Mesenchymal stem cell (in vitro differentiated cells and primary cell): ENCODE results near the gene RPL27A.
A peak's percentile ranks its signal among the peaks of the same experiment; 100 is the strongest.

Source experiments
- DNase-seq: peaks from one replicate; pipeline ENCODE4 v3.0.0-alpha.2; 2013
- H2AFZ ChIP-seq: one replicate; pipeline ENCODE4 v1.6.1; 2013; ENCODE audit warnings: low read depth, mild to moderate bottlenecking, control low read depth, inconsistent platforms, low read length, moderate library complexity
- H2AK5ac ChIP-seq: 2 replicates; pipeline ENCODE4 v1.6.1; 2013; ENCODE audit warnings: low read length, moderate library complexity, mild to moderate bottlenecking, inconsistent platforms; ENCODE audit not compliant: severe bottlenecking
- H2BK120ac ChIP-seq: one replicate; pipeline ENCODE4 v1.6.1; 2013; ENCODE audit warnings: low read depth, mild to moderate bottlenecking, inconsistent platforms, low read length, moderate library complexity
- H2BK12ac ChIP-seq, 2 experiments: one replicate each; pipeline ENCODE4 v1.6.1; 2013; ENCODE audit warnings: inconsistent platforms in 2 of 2, low read length in 2 of 2, mild to moderate bottlenecking in 2 of 2, moderate library complexity in 2 of 2, control low read depth in 1 of 2
- H2BK15ac ChIP-seq: one replicate; pipeline ENCODE4 v1.6.1; 2013; ENCODE audit warnings: mild to moderate bottlenecking, low read depth, inconsistent platforms; ENCODE audit not compliant: poor library complexity, severe bottlenecking
- H2BK5ac ChIP-seq: 2 replicates; pipeline ENCODE4 v1.6.1; 2013; ENCODE audit warnings: low read depth, mild to moderate bottlenecking, low read length, control low read depth, inconsistent platforms; ENCODE audit not compliant: poor library complexity, severe bottlenecking
- H3K14ac ChIP-seq, 2 experiments: one replicate each; pipeline ENCODE4 v1.6.1; 2013; ENCODE audit warnings: inconsistent platforms in 2 of 2, low read length in 2 of 2, control low read depth in 1 of 2, mild to moderate bottlenecking in 1 of 2, moderate library complexity in 1 of 2
- H3K18ac ChIP-seq, 2 experiments: one replicate each; pipeline ENCODE4 v1.6.1; 2013; ENCODE audit warnings: inconsistent platforms in 2 of 2, low read length in 2 of 2, control low read depth in 1 of 2, low read depth in 1 of 2, mild to moderate bottlenecking in 1 of 2
- H3K23ac ChIP-seq, 2 experiments: one replicate each; pipeline ENCODE4 v1.6.1; 2013; ENCODE audit warnings: inconsistent platforms in 2 of 2, low read length in 2 of 2, mild to moderate bottlenecking in 2 of 2, moderate library complexity in 2 of 2, control low read depth in 1 of 2
- H3K27ac ChIP-seq: 2 replicates; pipeline ENCODE4 v1.5.1; 2013; ENCODE audit warnings: mild to moderate bottlenecking, moderate library complexity, low read length, control low read depth, inconsistent platforms; ENCODE audit not compliant: poor library complexity, severe bottlenecking
- H3K27me3 ChIP-seq, 2 experiments: 2 replicates each; pipeline versions ENCODE4 v1.6.1 to v1.7.0; 2013; ENCODE audit warnings: low read length in 2 of 2, mild to moderate bottlenecking in 2 of 2, moderate library complexity in 2 of 2, control low read depth in 1 of 2, inconsistent platforms in 1 of 2; ENCODE audit not compliant: control insufficient read depth in 1 of 2, insufficient read depth in 1 of 2
- H3K36me3 ChIP-seq, 2 experiments: 2 replicates each; pipeline versions ENCODE4 v1.6.1 to v1.7.0; 2013; ENCODE audit warnings: low read length in 2 of 2, control low read depth in 1 of 2, inconsistent platforms in 1 of 2, low read depth in 1 of 2, mild to moderate bottlenecking in 1 of 2; ENCODE audit not compliant: insufficient read depth in 2 of 2, control insufficient read depth in 1 of 2
- H3K4ac ChIP-seq, 2 experiments: one replicate each; pipeline ENCODE4 v1.6.1; 2013; ENCODE audit warnings: inconsistent platforms in 2 of 2, low read length in 2 of 2, mild to moderate bottlenecking in 2 of 2, moderate library complexity in 2 of 2, control low read depth in 1 of 2, low read depth in 1 of 2
- H3K4me1 ChIP-seq: 2 replicates; pipeline ENCODE4 v1.6.1; 2013; ENCODE audit warnings: low read depth, low read length, control low read depth; ENCODE audit not compliant: control insufficient read depth, insufficient read depth
- H3K4me2 ChIP-seq: 2 replicates; pipeline ENCODE4 v1.6.1; 2013; ENCODE audit warnings: low read length, mild to moderate bottlenecking, inconsistent platforms; ENCODE audit not compliant: poor library complexity, severe bottlenecking
- H3K4me3 ChIP-seq, 2 experiments: 2 replicates each; pipeline versions ENCODE4 v1.5.1 to v1.7.0; 2013; ENCODE audit warnings: low read length in 2 of 2, mild to moderate bottlenecking in 2 of 2, control low read depth in 1 of 2, low read depth in 1 of 2; ENCODE audit not compliant: insufficient read depth in 1 of 2
- H3K79me1 ChIP-seq: replicated peaks from 2 replicates; pipeline ENCODE4 v1.6.1; 2013; ENCODE audit warnings: mild to moderate bottlenecking, control low read depth, low read length, inconsistent platforms; ENCODE audit not compliant: poor library complexity, severe bottlenecking
- H3K9ac ChIP-seq: 2 replicates; pipeline ENCODE4 v1.7.0; 2013; ENCODE audit warnings: mild to moderate bottlenecking, low read length, moderate library complexity
- H3K9me3 ChIP-seq: 2 replicates; pipeline ENCODE4 v1.7.0; 2013; ENCODE audit warnings: mild to moderate bottlenecking, low read length; ENCODE audit not compliant: control insufficient read depth
- H4K8ac ChIP-seq: one replicate; pipeline ENCODE4 v1.6.1; 2013; ENCODE audit warnings: inconsistent platforms, mild to moderate bottlenecking, low read length, moderate library complexity
- H4K91ac ChIP-seq: one replicate; pipeline ENCODE4 v1.6.1; 2013; ENCODE audit warnings: mild to moderate bottlenecking, low read length, inconsistent platforms
- WGBS: methylation state at CpG from one replicate; pipeline ENCODE4 v1.1.7; 2013; ENCODE audit warnings: mixed read lengths; 5-methylcytosine and 5-hydroxymethylcytosine counted together

The RPL27A gene

GRCh38 chr11:8681837-8682302, 722 bp upstream of the RPL27A start:
- peak overlapping the region; percentile 93 to 98 for H3K18ac ChIP-seq
- H3K27ac ChIP-seq: peak overlapping the region; percentile 91
- no peaks in the 10 kb centered on the region for H3K9me3 ChIP-seq
- H3K79me1 ChIP-seq: peaks cover 6% of the 10 kb centered on the region
- peak overlapping the region; percentile 81 for H2AK5ac ChIP-seq
- 31% methylated on average over 13 of the region's 14 CpGs for WGBS
- H4K91ac ChIP-seq: peak overlapping the region; percentile 88
- peak overlapping the region in 1 of 2 experiments; percentile 32 for H3K23ac ChIP-seq
- peak overlapping the region; percentile 100 for H3K9ac ChIP-seq
- H2BK120ac ChIP-seq: peak overlapping the region; percentile 39
- H2BK5ac ChIP-seq: no peak overlapping the region
- H3K27me3 ChIP-seq: no peaks in the 10 kb centered on the region
- no peak for DNase-seq
- peak overlapping the region in 1 of 2 experiments; percentile 97 for H3K14ac ChIP-seq
- peaks cover 21 to 60% of the 10 kb centered on the region in 2 experiments for H3K36me3 ChIP-seq
- peak overlapping the region; percentile 43 for H2AFZ ChIP-seq
- H3K4me2 ChIP-seq: peak overlapping the region; percentile 91
- peaks cover 6% of the 10 kb centered on the region for H3K4me1 ChIP-seq
- peak overlapping the region; percentile 93 to 99 for H3K4me3 ChIP-seq
- peak overlapping the region; percentile 98 for H4K8ac ChIP-seq
- H2BK12ac ChIP-seq: no peak overlapping the region
- H2BK15ac ChIP-seq: no peak overlapping the region
- peak overlapping the region; percentile 93 to 97 for H3K4ac ChIP-seq

- Histone ChIP-seq H2BK15ac (no peak overlapping the region), H3K4ac (peak overlapping the region; percentile 79 to 93), H3K4me3 (peak overlapping the region; percentile 79 to 99), H2BK12ac (peak overlapping the region in 1 of 2 experiments; percentile 49), H3K14ac (peak overlapping the region in 1 of 2 experiments; percentile 93), H3K4me1 (peaks cover 11% of the 10 kb centered on the region), H3K9ac (peak overlapping the region; percentile 100), H3K18ac (peak overlapping the region; percentile 94 to 98), H3K36me3 (peaks cover 25 to 60% of the 10 kb centered on the region in 2 experiments), H3K23ac (no peak overlapping the region), H4K91ac (peak overlapping the region; percentile 84), H3K4me2 (peak overlapping the region; percentile 35), H2BK5ac (peak overlapping the region; percentile 85), H3K9me3 (no peaks in the 10 kb centered on the region), H3K27ac (peak overlapping the region; percentile 73), H4K8ac (peak overlapping the region; percentile 86), H3K79me1 (peaks cover 6% of the 10 kb centered on the region), H2AFZ (no peak overlapping the region), H2AK5ac (peak overlapping the region; percentile 71), H2BK120ac (peak overlapping the region; percentile 92), H3K27me3 (no peaks in the 10 kb centered on the region)
- no peak for DNase-seq
- WGBS: 7% methylated on average over 27 of the region's 27 CpGs
These were observed 669 bp downstream of the RPL27A start for GRCh38 chr11:8683115-8683807.

- peak overlapping the region in 1 of 2 experiments; percentile 99 for H3K4me3 ChIP-seq
- 86% methylated on average over 3 of the region's 6 CpGs for WGBS
- no peak overlapping the region for H2BK120ac ChIP-seq
- no peaks in the 10 kb centered on the region for H3K9me3 ChIP-seq
- peak overlapping the region; percentile 100 for H3K9ac ChIP-seq
- peak overlapping the region; percentile 35 for H3K4me2 ChIP-seq
- H3K27me3 ChIP-seq: no peaks in the 10 kb centered on the region
- no peak overlapping the region for H2AK5ac ChIP-seq
- H3K27ac ChIP-seq: no peak overlapping the region
- DNase-seq: no peak
- peaks cover 6% of the 10 kb centered on the region for H3K79me1 ChIP-seq
- H2BK12ac ChIP-seq: no peak overlapping the region
- H2BK5ac ChIP-seq: no peak overlapping the region
- no peak overlapping the region for H2BK15ac ChIP-seq
- H2AFZ ChIP-seq: no peak overlapping the region
- H3K4ac ChIP-seq: no peak overlapping the region
- H3K23ac ChIP-seq: no peak overlapping the region
- H3K18ac ChIP-seq: no peak overlapping the region
- H3K4me1 ChIP-seq: peaks cover 11% of the 10 kb centered on the region
- H3K14ac ChIP-seq: no peak overlapping the region
- H4K8ac ChIP-seq: no peak overlapping the region
- H3K36me3 ChIP-seq: peaks cover 21 to 51% of the 10 kb centered on the region in 2 experiments
- no peak overlapping the region for H4K91ac ChIP-seq
These were observed 2.2 kb downstream of the RPL27A start for GRCh38 chr11:8684600-8685290.

- no peak overlapping the region for H3K18ac ChIP-seq
- no peak overlapping the region for H2AK5ac ChIP-seq
- H2AFZ ChIP-seq: no peak overlapping the region
- H3K4me2 ChIP-seq: no peak overlapping the region
- H2BK120ac ChIP-seq: no peak overlapping the region
- peaks cover 9% of the 10 kb centered on the region for H3K79me1 ChIP-seq
- no peak overlapping the region for H2BK15ac ChIP-seq
- peak overlapping the region; percentile 100 for H3K9ac ChIP-seq
- H3K27ac ChIP-seq: no peak overlapping the region
- H4K91ac ChIP-seq: no peak overlapping the region
- no peak overlapping the region for H4K8ac ChIP-seq
- no peak overlapping the region for H3K23ac ChIP-seq
- no peaks in the 10 kb centered on the region for H3K27me3 ChIP-seq
- H2BK5ac ChIP-seq: no peak overlapping the region
- WGBS: 87% methylated on average over 7 of the region's 7 CpGs
- H3K4me1 ChIP-seq: peaks cover 11% of the 10 kb centered on the region
- DNase-seq: no peak
- H3K9me3 ChIP-seq: no peaks in the 10 kb centered on the region
- H2BK12ac ChIP-seq: no peak overlapping the region
- no peak overlapping the region for H3K14ac ChIP-seq
- peak overlapping the region in 1 of 2 experiments; percentile 99 for H3K4me3 ChIP-seq
- peaks cover 21 to 50% of the 10 kb centered on the region in 2 experiments for H3K36me3 ChIP-seq
- H3K4ac ChIP-seq: no peak overlapping the region
These were observed 2.7 kb downstream of the RPL27A start for GRCh38 chr11:8685306-8685705.
